AML-193 (cell line): ENCODE measurements around the gene ADAMTS17.

ENCODE experiments used
- DNase-seq, 2 experiments: peaks; one replicate each; lab custom pipeline; 2025; lab: John Stamatoyannopoulos, UW

Gene ADAMTS17

GRCh38 chr15:100276506-100276905 is 65.3 kb downstream of the ADAMTS17 start:
- no peak for DNase-seq

- DNase-seq, result no peak
Measured at GRCh38 chr15:100275641-100276040, 66.1 kb downstream of the ADAMTS17 start.

GRCh38 chr15:100269831-100270230 is 71.9 kb downstream of the ADAMTS17 start:
- no peak for DNase-seq

DNA sequence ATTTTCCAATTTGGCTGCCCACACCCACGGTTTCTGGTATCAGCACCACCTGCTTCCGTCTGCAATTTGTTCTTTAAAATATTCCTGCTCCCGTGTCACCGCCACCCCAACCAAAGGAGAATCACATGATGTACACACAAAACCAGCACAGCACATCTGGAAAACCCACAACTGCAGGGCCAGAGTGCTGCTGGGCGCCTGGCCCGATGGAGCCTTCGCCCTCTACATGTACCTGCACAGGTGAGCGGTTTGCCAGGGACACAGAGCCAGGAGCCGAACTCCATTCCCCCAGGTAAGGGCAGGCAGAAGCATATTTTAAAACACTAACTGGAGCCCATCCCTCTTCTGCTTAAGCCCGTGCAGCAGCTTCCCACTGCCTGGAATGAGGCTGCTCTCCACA is 75.6 kb downstream of the ADAMTS17 start:
- DNase-seq, result no peak

GRCh38 chr15:100265641-100266035 is 76.1 kb downstream of the ADAMTS17 start:
- no peak for DNase-seq

DNA sequence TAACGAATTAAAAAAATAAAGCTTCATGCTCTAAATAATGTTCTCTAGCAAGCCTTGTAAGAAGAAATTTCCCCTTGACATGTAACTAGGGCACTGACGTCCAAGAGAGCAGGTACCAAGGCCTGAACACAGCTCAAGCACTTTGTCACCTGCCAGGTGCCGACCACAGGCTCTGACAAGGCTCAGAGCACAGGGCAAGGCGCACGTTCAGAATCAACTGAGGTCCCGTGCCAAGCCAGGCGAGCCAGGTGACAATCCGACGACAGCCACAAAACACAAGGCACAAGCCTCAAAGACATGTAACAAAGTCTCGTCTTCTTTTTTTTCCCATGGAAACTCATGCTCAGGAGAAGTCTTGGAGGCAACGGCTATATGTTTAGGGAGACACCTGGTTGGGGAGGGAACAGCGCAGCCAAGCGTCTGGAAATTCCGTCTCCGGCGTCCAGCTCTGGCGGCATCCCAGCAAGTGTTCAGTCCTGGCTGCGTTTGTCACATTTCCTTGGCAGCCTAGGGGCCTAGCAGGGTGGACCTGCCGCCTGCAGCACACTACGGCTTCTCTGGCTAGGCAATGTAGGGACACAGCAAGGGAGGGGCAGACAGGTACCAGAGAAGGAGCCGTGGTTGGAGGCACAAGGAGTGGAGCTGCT is 76.7 kb downstream of the ADAMTS17 start:
- DNase-seq, result no peak

GRCh38 chr15:100263721-100264455 is 77.9 kb downstream of the ADAMTS17 start:
- no peak for DNase-seq

DNA sequence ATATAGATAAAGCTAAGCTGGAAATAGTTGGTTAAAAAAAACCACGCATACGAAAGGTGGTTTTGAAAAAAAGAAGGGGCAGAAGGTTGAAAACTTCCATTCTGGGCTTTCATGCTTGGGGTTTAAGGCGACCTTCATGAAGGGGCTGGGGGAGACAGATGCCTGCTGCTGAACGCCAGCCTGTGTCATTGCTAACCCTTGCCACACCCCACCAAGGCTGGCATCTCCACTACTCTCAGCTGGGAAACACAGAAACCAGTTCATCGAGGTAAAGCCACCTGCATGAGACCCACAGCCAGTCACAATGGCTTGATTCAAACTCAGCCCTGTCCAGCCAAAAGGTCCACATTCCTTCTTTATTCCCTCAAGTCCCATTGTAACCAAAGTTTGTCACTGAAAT is 78.7 kb downstream of the ADAMTS17 start:
- DNase-seq, result no peak

DNA sequence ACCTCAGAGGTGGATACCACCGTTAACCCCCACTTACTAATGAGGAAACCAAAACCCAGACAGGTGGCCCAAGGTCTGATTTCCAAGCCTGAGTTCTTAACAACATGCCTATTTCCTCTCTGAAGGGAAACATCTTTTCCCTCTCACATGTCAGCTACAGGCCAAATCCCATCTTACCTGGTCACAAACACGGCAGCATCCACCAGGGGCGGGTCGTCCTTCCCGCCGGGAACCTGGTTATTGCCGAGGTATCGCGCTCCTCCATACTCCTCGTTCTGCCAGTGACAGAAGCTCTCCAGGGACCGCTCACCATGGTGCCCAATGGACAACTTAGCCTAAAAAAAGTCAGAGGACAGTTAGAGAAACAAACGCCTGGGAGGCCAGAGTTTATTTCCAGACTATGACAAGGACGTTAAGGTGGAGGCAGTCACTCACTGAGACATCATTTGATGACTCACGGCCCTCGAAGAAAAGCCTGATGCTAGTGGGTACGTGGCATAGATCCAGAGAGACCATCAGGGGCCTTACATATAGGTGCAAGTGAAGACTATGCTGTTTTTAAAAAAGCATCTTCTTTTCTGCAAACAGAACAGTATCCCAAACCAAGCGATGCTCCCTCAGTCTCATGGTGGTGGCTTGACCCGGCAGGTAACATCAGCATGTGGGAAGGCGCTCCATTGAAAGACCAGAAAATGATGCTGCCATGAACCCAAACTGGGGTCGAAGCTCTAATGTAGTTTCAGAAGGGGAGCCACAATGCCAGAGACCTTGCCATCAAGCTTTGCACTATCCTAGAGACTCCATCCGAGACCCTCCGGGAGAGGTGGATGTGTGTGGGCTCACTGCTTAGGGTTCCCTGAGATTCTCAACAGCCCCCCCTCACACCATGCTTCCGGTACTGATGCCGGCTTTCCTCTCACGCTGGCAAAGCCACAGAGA is 80.2 kb downstream of the ADAMTS17 start:
- DNase-seq, result no peak

GRCh38 chr15:100259266-100259665 is 82.5 kb downstream of the ADAMTS17 start:
- no peak for DNase-seq

DNA sequence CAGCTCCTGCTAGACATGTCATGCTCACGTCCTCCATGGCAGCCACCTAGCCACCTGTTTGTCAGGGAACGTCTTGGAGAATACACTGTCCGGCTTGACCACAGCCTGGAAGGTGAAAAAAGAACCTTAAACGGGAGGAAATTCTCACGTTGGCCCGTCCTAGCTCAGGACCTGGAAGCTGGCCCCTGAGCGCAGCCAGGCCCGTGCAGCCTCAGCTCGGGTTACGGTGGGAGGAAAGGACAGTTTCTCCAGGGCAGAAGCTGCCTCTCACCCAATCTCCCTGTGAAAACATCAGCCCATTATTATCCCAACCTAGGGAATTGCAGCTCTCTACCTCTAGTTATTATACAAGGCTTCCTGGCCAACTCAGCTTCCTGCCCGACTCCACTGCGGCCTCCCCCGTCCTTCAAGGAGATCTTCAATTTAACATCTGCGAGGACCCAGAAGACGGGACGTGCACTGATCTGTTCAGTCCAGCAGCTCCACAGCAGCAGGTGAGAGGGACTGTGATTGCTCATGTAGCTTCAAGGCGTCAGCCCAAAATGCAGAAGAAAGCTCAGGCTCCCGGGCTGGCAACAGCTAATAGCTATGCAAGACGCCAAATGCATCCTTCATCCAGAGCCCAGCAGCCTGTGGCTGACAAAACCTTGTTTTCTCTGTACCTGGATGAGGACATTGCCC is 84.7 kb downstream of the ADAMTS17 start:
- DNase-seq, result no peak

- DNase-seq, result no peak
Measured at GRCh38 chr15:100256101-100256969, 85.4 kb downstream of the ADAMTS17 start.

DNA sequence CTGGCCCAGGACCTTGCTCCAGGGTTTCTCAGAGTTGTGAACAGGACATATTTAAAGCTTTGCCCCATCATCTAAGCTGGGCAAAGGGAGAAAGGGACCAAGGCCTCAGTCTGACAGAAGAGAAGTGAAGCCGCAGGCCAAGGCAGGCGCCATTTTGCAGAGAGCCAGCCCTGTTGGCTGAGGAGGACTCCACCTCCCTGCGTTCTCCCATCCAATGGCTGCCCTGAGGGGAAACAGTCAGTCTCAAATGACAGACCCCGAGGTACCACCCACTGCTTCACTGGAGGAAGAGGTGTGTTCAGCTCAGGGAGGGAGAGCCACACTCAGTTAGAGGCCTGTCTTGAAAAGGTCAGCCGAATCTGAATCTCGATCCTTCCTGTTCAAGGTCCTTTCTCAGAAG is 86.1 kb downstream of the ADAMTS17 start:
- no peak for DNase-seq

DNA sequence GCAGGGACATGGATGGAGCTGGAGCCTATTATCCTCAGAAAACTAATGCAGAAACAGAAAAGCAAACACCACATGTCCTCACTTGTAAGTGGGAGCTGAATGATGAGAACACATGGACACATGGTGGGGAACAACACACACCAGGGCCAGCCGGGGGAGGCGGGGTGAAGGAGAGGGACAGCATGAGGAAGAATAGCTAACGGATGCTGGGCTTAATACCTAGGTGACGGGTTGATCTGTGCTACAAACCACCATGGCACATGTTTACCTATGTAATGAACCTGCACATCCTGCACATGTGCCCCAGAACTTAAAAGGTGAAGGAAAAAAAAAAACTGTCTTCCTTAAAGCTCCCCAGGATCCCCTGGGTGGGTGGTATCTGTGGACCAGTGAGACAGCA is 87.1 kb downstream of the ADAMTS17 start:
- DNase-seq, result no peak

DNA sequence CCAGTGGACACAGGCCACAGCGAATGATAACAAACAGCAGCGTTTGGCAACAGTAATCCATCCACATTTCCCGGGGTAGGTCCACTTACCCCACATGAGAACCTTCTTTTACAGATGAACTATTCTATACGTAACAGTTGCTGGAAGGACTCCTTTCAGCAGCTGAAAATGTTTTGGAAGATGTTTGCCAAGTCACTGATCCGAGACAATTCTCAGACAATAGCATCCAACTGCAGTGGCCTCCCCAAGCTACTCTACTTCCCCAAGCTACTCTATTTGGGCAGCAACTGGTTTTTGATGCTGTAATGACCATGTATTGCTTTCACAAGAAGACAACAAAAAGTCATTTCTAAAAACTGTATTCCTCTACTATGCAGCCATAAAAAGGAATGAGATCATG is 87.5 kb downstream of the ADAMTS17 start:
- no peak for DNase-seq

- DNase-seq, result no peak
Measured at GRCh38 chr15:100253640-100254039, 88.1 kb downstream of the ADAMTS17 start.

DNA sequence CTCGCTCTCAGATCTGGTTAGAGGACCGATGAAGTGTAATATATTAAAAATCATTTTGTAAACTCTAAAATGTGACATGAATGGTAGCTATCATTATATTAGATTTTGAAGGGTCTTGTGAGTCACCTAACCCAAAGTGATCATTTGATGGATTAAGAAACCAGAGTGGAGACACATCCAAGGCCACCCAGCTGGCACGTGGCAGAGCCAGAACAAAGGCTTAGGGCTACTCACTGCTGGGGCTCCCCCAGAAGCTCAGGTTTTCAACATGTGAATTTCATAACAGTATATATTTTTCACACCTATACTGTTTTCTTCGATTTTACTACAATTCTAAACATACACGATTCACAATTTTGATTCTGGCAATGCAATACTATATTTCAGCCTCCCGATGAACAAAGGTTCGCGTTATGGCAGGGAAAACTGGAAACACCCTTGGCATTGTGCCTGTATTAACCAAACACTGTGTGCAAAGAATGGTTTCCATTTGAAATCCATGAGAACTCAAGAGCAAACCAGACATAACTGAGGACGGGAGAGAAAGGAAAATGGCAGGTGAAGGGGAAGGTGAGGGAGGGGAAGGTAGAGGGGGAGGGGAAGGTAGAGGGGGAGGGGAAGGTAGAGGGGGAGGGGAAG is 88.9 kb downstream of the ADAMTS17 start:
- no peak for DNase-seq

DNA sequence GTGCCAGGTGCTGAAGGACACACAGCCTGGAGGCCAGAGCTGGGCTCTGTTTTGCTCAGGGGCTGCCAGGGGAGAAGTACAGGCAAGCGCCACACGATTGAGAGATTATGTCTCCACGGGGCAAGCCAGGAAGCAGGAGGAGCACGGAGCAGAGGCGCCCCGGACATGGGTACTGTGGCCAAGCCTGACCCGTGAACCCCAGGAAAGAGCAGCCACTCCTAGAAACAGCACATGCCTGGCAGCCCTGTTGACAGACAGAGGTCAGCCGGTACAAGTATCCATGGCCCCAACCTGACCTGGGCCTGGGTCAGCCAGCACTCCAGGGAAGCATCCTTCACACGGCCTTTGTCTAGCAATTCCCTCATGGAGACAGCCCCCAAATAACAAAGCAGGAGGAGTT is 89.4 kb downstream of the ADAMTS17 start:
- no peak for DNase-seq

- no peak for DNase-seq
Measured at GRCh38 chr15:100250176-100250800, 91.5 kb downstream of the ADAMTS17 start.
